HG03520 (cell line): ENCODE data around the gene LAMA5.
A peak's percentile ranks its signal among the peaks of the same experiment; 100 is the strongest.
"Not testable (repeated sequence)": the region's sequence is repeated elsewhere in the genome, so short reads cannot be mapped to it uniquely, and the experiment has no call there.

Source experiments
- ATAC-seq: cut with Tn5 transposase; IDR thresholded peaks from one replicate; pipeline ENCODE4 v1.9.1; 2021; ENCODE audit warnings: mild to moderate bottlenecking, moderate library complexity; ENCODE audit not compliant: unreplicated experiment

The LAMA5 gene

DNA sequence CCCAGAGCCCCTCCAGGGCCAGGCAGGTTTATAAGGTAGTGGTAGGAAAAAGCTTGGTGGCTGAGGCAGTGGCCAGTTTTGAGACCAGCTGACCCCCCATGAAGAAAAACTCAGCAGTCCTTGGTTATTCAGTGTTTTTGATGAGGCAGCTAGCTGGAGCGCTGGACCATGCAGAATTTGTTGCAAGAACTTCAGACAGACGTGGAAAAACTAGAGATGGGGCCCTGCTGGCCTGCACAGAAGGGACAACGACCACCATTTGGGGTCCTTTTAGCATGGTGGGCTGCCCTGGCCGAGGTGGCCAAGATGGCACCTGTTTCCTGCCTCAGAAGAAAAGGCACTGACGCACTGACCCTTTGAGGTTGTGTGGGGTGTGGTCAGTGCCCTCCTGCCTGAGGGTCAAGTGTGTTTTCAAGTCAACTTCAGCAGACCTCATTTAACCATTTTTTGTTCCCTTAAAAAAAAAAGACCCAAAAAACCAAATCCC lies 22.5 kb upstream of the LAMA5 start:
- ATAC-seq = no peak

DNA sequence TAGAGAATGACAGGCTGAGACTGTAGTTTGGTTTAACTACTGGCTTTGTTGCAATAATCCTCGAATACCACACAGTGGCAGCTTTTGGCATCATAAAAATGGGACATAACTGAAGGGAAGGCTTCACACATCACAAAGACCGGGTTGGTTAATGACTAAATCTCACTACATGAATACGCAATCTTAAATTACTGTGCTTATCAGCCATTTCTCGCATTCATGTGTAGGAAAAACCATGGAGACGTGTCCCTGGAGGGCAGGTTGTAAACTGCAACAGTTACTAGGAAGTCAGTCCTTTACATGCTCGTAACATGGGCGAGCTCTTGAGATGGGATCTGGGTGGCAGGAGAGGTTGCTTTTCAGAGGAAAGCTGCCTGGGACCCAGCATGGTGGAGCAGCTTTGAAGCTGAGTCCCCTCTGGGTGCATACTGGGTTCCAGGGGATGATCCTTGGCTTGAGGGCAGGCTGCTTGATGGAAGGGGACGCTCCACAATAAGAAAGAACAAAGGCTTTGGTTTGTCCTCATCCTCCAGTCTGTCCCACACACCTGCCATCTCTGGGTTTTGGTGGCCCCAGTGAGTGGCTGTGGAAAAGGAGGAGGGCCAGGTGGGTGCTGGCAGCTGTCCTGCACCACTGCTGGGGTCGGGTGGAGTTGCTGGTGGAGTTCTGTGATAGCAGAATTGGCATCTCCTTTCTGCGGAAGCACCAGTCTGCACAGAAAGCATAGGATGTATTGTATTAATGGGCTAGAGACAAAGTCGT lies 21.9 kb upstream of the LAMA5 start:
- no peak for ATAC-seq

GRCh38 chr20:62387933-62388635 lies 21.0 kb upstream of the LAMA5 start:
- ATAC-seq = no peak

- ATAC-seq = no peak
Measured at GRCh38 chr20:62387219-62387913, 20.3 kb upstream of the LAMA5 start.

GRCh38 chr20:62386383-62387218 lies 19.5 kb upstream of the LAMA5 start, which contains the start of gene RPS21:
Gene RPS21 (plus strand): TSS chr20:62387103. CDS start chr20:62387339, 236 bp downstream.
- ATAC-seq = peak; percentile 85

DNA sequence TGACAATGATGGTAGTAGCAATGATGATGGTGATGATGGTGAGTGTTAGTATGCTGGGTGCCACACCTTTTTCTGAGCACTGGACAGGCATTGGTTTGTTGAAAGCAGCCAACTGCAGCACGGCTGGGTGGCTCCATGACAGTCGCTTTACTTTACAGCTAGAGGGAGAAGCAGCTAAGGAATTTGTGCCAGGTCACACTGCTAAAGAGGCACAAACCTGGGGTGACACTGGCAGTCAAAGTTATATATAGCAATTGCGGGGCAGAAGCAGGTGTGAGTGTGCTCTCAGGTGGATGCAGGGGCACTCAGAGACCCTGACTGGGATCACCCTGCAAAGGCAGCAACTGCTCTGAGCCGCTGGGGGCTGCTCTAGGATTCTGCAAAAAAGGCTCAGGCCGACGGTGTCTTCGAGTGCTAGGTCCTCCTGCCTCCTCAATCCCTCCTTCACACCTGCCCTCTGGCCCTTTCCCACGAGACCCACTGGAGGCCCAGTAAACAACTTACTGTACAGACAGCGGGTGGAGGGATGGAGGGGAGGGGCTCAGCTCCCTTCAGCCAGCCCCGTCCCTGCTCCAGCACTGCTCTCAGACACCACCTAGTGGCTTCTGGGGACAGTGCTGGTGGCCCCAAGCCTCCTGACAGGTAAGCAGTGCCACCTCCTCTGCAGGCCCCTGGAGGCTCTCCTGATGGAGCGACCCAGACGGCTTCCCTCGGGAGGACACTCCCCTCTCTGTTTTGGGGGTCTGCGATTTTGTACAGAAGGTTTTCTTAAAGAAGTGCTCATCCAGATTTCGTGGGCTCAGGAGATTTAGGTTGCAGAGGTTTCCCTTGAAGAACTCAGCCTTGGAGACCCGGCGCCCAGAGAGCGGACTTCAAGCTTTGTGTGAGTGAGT lies 15.4 kb upstream of the LAMA5 start:
- ATAC-seq = peak; percentile 52

DNA sequence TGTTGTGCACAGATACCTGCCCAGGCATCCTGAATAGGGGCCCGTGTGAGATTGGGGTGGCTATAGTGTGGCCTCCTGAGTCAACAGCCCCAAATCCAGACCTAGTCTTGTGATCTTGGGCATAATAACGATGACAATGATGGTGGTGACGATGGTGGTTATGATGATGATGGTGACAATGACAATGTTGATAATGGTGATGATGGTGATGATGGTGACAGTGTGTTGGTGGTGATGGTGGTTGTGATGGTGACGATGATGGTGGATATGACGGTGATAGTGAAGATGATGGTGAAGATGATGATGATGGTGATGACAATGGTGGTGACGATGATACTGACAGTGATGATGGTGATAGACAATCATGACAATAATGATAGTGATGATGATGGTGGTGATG lies 14.7 kb upstream of the LAMA5 start:
- no peak for ATAC-seq

DNA sequence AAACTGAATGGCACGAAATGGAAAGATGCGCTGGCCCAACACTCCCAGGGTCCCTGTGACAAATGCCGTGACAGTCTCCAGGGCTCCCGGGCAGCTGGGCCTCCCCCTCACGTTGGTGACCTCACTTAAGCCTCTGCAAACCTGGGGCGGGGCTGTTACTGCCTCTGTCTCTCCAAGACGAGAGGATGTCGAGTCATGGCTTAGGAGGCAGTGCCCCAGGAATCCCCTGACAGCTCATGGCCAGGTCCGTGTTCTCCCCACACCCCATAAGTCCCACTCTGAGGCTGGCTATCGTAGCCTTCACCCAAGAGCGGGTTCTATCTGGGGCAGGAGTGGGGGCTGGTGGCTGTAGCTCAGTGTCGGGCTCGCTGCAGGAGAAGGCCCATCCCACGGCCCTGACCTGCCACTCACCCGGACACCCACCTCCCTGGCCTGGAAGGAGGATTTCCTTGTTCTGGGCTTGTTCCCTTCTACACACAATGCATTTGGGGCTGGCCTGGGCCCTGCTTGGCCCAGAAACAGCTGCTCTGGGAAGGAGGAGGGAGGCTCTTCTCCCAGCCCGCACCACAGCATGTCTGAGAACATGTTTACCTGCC lies 14.2 kb upstream of the LAMA5 start:
- ATAC-seq = no peak

- ATAC-seq = no peak
Measured at GRCh38 chr20:62378215-62378614, 11.1 kb upstream of the LAMA5 start.

DNA sequence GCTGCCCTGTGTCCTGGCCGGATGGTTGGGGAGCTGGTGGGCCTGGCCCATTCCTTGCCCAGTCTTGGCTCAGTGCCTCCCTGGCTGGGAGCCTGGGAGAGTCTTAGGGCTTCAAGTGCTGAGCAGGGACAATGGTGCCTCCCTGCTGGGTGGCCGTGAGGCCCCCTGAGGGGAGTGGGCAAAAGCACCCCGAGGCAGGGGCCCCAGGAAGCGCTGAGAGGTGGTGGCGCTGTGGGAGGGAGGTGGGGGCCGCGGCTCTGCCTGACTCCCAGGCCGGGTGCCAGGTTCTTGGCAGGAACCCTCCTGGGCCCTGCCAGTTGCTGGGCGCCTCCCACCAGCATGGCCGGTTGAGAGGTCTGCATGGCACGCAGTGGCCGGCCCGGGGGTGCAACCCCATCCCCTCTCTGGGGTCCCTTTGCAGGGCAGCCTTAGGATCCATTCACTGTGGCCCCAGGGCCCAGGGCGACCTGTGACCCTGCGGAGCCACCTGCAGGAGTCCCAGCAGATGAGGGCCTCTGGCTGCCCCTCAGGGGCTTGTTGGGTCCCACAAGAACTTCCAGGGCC lies 10.6 kb upstream of the LAMA5 start:
- no peak for ATAC-seq

GRCh38 chr20:62377064-62377461 lies 10.0 kb upstream of the LAMA5 start:
- ATAC-seq = no peak

DNA sequence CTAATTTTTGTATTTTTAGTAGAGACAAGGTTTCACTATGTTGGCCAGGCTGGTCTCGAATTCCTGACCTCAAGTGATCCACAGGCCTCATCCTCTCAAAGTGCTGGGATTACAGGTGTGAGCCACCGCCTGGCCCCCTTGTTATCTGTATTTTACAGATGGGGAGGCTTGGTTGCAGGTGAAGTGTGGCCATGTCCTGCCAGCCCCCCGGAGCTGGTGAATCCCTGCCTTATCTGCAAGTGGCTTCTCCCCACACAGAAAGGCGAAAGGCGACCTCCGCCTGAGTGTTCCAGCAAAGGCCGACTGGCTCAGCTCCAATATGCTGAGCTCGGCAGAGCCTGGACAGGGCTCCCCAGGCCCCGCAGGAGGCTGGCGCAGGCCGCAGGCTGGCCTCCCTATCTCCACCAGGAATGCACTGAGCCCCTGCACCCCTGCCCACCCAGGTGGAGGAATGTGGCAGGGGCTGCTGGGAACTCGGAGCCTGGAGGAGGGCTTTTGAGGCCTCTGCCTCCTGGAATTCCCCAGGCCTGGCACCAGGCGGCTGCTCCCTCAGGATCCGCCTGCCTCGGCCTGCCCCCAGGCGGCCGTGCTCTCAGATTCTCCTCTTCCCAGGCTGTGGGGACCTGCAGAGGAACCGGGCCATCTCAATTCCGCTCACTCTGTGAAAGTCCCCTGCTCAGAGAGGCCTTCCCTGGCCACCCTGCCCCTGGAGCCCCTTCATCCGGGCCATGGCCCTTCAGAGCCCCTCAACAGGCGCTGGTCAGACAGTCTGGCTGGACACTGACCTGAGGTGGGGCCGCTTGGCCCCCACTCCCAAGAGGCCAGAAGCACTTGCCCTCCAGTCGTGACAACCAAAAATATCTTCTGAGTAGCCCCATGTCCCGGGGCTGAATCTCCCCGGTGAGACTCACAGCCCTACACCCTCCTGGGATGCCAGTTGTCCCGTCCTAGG lies 9.3 kb upstream of the LAMA5 start:
- ATAC-seq = no peak

DNA sequence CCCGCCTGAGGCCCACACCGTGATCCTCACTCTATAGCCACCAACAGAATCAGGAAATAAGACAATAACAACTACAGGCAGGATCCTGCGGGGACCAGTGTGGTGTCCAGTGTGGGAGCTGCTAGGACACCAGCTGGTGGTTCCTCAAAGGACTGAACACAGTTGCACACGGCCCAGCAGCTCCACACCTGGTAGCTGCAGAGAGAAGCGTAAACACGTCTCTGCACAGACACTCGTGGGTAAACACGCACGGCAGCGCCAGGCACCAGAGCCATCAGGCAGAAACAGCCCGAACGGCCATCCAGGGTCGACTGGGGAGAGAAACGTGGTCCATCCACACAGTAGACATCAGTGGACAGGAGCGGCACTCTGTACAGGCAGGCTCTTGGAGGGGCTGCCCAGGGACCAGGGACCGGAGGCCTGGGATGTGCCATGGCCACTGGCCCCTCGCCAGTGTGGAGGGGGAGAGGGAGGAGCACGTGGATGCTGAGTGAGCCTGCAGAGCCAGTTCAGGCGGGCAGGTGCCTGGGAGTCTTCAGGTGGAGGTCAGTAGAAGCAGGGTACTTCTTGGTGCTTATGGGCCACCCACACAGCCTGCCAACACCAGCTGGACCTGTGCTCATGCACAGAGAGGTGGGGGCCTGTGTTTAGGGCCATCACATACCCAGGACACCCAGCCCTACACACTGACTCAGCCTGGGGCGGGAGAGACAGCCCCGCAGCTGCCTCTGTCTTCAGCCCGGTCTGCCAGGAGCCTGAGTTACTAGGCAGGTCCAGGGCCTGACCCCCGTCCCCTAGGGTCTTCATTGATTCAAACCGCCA lies 7.4 kb upstream of the LAMA5 start:
- ATAC-seq = no peak

- ATAC-seq = not testable (repeated sequence)
Measured at GRCh38 chr20:62373631-62374179, 6.6 kb upstream of the LAMA5 start.

DNA sequence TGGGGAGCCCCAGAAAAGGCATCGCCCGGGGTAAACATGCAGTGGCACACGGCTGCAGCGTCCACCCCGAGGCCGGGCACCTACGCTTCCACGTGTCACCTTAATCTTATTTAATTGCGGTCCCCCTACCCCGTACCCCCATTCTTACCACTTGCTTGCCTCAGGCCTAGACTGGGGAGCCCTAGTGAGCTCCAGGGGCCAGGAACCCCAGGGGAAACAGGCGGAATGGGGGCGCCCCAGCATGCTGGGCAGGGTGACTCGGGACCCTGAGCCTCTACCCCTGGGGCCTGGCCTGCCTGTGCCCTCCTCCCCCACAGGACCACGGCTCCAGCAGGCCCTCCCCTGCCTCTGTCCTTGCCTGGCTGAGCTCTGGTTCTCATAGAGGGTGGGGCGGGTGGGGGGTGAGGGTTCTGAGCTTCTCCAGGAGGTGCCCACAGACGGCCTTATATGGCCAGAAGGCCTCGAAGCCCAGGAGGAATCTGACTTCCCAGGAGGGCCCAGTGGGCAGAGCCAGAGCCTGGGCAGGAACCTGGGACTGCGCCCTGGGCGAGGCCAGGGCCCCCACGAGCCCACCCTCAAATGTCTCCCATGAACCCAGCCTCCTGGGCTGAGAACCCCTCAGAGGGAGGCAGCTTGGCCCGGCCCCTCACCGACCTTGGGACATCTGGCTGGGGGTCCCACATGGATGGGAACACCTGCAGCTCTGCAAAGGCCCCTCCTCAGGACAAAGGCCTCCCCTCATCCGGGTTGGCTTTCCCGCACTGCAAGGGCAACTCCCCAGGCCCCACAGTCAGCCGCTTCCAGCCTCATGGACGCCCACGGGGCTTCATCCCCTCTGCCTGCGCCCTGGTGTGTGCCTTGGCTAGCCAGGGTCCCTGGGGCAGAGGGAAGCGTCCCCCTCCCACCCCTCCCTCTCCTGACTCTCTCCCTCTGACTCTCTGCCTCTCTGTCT lies 5.2 kb upstream of the LAMA5 start:
- ATAC-seq = no peak
